HG03460 (cell line): ENCODE results near the gene ANO6.
"Not testable (repeated sequence)": the region's sequence is repeated elsewhere in the genome, so short reads cannot be mapped to it uniquely, and the experiment has no call there.

ENCODE experiments used
- ATAC-seq: cut with Tn5 transposase; IDR thresholded peaks from one replicate; pipeline ENCODE4 v1.9.1; 2021; ENCODE audit not compliant: unreplicated experiment

The ANO6 gene

DNA sequence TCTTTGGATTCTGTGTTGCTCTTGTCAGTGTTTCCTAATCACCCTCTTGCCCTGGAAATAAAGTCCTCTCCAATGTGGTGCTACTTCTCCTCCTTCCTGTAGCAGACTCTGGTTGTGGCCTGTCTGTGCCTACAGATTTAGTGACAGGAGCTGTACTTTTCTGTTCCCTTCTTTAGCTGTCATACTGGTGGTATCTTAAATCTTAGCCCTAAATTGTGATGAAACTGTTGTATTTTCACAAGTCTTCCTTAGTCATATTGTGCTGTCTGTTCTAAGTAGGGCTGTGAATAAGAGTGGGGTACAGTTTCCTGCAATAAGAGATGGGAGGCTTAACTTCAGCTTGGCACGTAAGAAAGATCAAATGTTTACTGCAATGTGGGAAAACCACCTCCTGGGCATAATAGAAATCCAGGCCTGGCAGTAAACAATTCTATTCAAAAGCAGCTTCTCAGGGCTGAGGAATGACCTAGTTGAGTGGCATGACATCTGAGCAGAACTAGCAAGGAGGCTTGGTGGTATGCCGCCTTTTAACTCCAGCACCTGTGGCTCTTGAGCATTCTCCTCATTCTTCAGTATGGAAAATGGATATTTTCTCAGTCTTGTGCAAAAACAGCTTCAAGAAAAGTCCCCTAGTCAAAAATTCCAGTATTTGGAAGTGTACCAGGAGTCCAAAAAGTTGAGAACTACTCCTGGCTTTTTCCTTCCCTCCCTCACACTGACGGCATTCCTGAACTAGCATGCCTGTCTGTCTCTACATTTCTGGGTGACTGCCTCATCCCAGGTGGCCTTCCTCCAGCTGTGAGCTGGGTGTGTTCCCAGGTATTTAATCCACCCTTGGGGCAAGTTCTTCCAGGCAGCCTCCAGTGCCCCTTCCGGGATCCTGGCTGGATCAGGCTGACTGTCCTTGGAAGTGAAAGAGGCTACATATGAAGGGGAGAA lies 19.5 kb downstream of the ANO6 start:
- ATAC-seq = peak; percentile 41

DNA sequence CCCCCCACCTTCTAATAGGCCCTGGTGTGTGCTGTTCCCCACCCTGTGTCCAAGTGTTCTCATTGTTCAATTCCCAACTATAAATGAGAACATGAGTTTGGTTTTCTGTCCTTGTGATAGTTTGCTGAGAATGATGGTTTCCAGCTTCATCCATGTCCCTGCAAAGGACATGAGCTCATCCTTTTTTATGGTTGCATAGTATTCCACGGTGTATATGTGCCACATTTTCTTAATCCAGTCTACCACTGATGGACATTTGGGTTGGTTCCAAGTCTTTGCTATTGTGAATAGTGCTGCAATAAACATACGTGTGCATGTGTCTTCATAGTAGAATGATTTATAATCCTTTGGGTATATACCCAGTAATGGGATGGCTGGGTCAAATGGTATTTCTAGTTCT lies 20.5 kb downstream of the ANO6 start:
- ATAC-seq = not testable (repeated sequence)

DNA sequence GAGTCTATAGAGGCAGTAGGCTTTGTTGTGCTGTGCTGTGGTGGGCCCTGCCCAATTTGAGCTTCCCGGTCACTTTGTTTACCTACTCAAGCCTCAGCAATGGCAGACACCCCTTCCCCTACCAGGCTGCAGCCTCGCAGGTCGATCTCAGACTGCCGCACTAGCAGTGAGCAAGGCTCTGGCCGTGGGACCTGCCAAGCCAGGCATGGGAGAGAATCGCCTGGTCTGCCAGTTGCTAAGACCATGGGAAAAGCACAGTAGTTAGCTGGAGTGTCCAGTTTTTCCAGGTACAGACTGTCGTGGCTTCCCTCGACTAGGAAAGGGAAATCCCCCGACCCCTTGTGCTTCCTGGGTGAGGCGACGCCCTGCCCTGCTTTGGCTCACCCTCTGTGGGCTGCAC lies 26.3 kb downstream of the ANO6 start:
- no peak for ATAC-seq

DNA sequence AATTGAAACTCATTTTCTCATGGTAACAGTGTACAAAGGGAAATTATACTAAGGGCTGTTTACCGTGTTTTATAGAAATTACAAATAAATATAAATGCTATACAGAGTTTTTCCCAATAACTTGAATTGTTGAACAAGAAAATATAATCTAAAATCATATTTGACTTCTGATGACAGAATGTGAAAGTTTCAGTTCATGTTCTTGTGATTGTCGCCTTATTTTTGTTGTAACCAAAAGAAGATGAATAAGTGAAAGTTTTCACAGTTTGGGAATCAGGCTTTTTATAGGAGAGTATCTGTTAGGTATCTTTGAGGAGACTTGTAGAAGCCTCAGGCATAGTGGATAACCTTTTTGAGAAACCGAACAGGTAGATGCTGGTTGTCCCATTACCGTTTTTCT lies 28.1 kb downstream of the ANO6 start:
- ATAC-seq = peak; percentile 18

DNA sequence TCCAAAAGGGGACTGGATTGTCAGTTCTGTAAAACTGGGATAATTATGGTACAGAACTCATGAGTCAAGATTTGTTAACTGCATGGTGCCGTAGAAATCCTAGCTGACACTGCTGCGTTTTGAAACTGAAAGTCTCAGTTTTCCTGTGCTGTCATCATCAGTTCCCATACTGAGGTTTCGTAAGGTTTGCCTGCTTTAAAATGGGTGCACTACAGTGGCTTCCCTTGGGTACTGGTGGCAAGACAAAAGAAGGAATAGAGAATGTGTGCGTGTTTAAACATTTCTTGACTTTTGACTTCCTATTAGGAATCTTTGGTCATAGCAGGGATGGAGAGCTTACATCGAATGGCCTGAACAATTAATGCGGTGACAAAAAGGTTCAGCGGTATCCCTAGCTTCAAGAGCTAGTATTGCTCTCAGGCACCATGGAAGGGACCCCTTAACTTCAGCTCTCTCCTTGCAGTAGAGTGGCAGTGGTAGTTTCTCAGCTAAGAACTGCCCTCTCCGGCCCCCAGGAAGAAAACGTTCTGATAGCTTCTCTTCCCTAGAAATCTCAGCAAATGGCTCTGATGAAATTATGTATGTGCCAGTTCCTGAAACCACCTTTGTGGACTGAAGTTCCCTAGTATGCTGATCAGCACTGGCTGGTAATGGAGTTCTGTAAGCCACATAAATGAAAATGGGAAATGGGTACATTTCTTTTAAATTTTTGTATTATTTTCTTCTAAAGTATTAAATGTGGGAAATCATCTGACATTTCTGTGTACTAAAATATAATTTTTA lies 28.9 kb downstream of the ANO6 start:
- peak; percentile 89 for ATAC-seq

DNA sequence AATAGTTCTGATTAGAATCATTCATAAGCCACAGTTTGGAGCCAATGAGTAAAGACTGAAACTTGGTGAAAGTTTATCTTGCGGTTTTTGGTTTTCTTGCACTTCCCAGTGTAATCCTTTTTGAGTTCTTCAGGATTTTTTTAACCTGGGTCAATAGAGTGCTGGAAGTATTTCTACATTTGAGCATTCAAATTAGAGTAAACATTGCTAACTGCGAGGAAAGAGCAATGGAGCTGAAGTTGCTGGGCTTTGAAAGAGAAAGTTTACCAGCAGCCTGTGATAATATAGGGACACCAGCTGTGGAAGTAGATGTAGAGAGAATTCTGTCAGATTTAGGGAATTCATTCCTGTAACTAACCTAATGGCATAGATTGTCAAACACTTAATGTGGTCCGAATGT lies 30.3 kb downstream of the ANO6 start:
- ATAC-seq = no peak

DNA sequence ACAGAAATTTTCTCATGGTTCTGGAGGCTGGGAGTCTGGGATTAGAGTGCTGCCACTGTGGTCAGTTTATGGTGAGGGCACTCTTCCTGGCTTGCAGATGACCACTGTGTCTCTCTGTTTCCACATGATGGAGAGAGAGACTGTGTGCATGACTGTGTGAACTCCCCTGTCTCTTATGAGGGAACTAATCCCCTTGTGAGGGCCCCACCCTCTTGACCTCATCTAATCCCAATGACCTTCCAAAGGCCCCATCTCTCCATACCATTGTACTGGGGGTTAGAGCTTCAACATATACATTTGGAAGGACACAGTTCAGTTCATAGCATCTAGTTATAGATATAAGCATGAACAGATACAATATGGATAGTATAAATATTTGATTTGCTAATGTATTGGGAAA lies 31.7 kb downstream of the ANO6 start:
- ATAC-seq = no peak

DNA sequence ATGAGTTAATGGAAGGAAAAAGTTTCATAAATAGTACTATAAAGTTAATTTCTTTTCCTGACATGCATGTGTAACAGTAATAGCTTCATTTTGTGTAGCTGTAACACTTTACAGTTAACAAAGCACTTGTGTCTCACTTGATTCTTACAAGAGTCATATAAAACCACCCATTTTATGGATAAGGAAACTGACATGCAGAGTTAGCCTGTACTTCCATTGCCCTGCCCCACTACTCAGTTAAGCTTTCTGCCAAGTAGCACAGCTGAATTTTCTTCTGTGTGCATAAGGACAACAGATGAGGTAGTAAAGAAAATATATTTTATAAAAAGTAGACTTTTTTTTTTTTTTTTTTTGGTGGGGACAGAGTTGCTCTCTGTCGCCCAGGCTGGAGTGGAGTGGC lies 32.2 kb downstream of the ANO6 start:
- no peak for ATAC-seq

DNA sequence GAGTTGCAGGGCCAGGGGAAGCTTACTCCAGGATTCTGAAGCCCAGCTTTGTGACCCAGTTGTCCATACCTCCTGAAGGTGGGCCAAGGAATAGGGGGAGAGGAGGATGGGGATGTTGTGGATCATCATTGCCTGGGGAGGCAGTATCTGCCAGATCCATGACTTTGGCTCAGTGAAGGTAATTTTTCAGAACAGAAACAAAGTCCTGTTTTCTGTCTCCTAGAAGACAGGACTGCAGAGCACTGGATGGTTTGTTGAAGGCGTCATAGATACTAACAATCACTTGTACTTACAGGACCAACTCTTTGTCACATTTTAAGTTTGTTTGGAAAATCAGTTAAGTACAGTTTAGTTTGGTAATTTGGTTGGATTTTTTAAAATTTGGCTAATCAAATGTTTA lies 38.4 kb downstream of the ANO6 start:
- ATAC-seq = no peak

DNA sequence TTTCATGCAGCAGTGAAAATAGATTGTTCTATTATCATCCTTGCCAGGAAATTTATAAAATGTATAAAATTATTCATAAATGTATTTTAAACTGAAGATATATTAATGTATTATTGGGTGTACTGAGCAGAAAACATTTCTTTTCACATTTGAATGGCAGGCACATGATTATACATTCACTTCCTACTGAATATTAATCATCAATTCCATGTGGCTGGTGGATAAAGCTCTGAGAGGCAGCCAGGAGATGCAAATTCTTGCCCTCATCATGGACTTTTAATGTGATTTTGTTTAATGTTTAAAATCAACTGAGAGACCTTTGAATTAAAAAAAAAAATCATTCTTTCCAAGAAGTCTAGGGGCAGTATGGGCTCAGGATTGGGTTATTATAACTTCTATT lies 40.8 kb downstream of the ANO6 start:
- peak; percentile 26 for ATAC-seq

DNA sequence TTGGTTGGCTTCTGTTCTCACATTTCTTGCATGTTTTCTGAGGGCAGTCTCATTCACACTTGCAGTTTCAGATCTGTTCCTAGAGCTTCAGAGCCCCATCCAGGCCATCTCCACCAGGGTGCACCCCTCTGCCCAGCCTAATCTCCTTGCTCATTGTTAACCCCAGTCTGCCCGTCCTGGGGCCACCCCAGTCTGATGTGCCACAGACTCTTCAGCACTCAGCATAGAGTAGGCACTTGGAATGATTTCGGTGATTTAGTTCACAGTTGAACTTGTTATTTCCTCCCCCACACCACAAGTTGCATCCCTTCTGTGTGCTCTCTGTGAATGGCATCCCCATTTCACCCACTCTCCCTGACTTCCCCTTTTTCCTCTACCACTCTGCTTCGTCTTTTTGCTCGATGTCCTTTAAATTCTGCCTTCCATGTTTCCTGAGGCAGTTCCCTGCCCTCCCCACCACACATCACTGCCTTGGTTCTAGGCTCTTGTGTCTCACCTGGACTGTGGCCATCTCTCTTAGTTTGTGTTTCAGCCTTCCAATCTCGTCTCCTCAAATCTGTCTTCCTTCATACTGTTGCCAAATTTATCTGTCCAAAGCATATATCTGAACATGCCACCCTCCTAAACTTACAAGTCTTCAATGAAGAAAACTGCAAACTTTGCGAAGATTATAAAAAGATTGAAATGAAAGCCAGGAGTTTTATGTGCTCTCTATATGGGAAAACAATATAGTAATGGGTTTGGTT lies 41.5 kb downstream of the ANO6 start:
- ATAC-seq = peak; percentile 83

DNA sequence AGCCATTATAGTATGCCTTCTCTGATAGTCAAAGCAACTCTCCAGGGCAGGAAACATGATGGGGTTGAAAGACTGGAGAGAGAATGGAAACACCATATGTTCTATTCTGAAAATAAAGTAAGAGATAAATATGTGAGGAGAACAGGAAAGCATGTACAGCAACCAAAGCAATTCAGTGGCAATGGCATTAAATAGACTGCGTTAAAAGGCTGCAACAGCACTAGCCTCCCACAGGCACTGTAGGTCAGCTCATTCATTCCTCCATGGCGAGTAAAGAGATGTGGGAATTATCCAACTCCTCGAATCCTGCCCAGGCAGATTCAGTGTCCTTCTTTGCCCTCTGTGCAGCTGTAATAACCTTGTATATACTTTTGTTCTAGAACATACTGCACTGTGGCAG lies 43.8 kb downstream of the ANO6 start:
- ATAC-seq = no peak

DNA sequence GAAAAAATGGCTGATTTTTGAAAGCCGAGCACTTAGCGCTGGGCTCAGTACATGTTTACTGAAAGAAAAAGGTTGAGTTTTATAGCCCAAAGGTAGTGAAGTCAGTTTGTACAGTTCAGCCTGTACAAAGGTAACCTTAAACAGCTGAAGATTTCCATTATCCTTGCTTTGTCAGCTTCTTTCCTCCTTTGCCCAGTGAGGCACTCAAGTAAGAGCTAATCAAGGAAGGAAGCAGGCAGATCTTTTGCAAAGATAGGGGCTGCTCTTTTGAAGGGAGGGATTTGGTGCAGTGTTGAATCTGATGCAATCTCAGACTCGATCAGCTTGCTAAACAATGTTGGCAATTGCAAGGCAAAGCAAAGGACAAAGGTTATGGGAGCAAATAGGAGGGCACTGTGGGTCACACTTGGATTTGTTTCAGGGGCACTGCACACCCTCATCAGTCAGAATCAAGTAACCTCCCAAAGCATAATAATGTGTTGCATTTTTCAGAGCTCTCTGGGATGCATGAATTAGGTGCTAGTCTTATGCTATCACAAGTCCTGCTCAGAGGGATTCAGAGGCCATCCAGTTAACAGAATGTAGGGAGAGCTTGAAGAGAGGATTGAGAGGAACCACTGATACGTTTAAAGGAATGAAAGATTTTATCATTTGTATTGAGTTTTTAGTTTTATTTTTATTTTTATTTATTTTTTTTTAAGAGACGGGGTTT lies 44.4 kb downstream of the ANO6 start:
- no peak for ATAC-seq

DNA sequence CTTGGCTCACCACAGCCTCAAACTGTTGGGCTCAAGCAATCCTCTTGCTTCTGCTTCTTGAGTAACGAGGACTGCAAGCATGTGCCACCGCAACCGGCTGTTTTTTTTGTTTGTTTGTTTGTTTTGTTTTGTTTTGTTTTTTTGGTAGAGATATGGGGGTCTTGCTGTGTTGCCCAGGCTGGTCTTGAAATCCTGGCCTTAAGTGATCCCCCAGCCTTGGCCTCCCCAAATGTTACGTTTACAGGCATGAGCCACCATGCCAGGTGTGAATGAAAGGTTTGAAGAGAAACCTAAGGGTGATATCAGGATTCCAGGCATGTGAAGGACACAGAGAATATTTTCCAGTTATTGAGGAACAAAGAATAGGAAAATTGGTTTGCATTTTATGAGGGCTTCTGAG lies 45.0 kb downstream of the ANO6 start:
- no peak for ATAC-seq

DNA sequence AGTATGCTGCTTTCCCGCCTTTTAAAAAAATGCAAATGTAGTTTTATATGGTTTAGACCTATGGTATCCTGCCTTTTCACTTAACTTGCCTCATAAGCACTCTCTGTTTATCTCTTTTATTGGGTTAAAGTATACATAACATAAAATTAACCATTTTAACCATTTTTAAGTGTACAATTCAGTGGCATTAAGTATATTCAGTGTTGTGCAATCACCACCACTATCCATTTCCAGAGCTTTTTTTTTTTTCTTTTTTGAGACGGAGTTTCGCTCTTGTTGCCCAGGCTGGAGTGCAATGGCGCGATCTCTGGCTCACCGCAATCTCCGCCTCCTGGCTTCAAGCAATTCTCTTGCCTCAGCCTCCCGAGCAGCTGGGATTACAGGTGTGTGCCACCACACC lies 46.3 kb downstream of the ANO6 start:
- ATAC-seq = not testable (repeated sequence)

DNA sequence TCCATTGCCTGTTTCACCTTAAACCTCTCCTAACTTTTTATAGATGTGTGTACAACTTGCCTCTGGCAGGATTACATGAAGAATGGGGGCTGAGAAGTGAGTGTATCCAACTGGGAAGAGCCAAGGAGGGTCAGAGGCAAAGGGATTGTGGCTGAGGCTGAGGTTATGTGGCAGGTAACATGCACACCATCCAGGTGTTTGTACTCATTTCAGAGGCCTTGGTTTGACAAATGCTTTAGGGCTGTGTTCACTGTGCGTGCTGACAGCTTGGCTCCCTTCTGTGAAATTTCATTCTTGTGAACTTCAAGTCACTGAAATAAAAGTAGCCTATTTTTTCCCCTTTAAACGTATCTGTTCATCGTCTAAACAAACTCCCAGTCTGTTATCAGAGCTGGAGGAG lies 47.7 kb downstream of the ANO6 start:
- ATAC-seq = no peak

DNA sequence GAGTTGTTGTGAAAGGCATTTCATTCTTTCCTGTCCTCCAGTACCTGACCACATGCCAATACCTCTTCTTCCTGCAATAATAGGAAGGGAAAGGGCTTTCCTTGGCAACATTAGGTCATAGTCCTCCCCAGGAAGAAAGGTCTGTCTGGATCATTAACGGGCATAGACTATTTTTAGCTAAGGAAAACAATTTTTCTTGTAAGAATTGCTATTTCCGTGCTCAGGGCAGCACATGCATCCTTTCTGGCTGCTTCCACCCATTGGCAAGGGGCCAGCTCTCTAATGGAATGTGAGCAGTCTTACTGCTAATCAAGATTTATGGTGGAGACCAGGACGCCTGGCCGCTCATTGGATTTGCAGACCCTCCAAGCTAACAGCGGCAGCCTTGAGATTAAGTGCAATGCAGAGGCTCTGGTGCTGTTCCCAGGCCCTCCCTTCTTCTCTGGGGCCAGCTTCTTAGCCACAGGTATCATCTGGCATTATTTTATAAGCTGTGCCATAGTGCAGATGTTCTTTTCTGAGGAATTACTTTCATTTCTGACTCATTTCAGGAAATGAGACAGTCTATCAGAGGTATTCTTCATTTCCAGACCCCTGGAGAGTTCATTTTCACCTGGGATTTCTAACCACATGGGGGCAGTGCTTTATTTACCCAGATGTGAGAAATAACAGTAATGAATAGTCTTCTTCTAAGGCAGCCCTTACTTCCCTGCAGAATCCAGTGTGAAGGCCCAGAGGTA lies 52.9 kb downstream of the ANO6 start:
- ATAC-seq = peak; percentile 68

DNA sequence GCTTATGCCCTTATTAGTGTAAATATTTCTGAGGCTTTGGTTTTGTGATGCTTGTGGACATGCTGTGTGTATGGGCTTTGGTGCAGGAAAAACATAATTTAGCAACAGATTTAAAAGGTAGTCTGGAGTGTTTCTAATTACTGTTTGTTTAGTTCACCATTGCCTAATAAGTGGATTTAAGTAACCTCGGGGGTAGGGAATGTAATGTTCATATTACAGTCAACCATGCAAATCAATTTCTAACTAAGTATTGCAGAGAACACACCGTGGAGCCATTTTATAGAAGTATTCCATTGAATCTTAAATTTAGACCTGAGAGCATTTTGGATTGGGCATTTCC lies 53.5 kb downstream of the ANO6 start:
- ATAC-seq = no peak

DNA sequence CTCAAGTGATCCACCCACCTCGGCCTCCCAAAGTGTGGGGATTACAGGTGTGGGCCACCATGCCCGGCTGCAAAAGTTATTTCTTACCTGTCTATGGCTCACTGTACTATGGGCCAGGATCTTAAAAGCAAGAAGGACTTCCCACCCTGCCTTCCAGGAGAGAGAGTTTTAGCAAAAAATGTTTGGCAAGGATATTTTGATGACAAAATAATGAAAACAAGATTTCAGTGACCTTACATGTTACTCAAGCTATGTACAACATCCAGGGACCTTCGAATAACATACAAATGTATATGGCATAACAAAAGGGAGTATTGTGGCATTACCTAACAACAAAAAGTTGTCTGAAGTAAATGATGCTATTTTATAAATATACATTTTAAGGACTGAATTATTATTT lies 55.1 kb downstream of the ANO6 start:
- ATAC-seq = no peak

DNA sequence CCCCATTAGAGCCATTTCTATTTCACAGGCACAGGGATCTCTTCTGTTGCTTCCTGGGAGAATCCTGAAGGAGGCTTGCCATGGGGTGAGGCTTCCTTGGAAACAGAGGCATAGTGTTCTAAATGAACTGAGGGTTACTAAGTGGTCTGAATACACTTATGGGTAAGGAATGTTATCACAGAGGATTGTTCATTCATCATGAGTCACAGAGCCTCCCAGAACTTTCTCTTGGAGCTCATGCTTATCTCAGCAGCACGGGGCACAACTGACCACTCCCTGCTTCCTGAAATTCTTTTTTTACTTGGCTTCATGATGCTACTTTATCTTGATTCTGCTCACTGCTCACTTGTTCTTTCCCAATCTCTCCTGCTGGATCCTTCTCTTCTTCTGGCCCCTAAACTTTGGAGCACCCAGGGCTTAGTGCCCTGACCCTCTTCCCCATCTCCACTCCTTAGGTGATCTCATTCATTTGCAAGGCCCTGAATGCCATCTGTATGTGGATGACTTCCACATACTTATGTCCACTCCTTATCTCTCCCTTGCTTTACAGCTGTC lies 57.9 kb downstream of the ANO6 start:
- ATAC-seq = no peak
